Neural cell (in vitro differentiated cells): ENCODE measurements around the gene RETSAT. TPM values are rescaled to one million over a fixed set of nuclear protein-coding genes. Genes with fewer than 3 reads are reported as not detected.

Experiments used
- H2AFZ ChIP-seq: fragments of 200-600, 300-800 bp; sonication (generic), shearing (Covaris generic); 2 replicates; pipeline ENCODE4 v1.6.0; 2014; ENCODE audit warnings: low read depth, mild to moderate bottlenecking, antibody characterized with exemption, low read length, moderate library complexity
- H3F3A ChIP-seq: fragments of 200-600 bp; shearing (Covaris generic); 2 replicates; pipeline ENCODE4 v1.6.1; 2016; ENCODE audit warnings: mild to moderate bottlenecking, moderate library complexity, mixed read lengths, antibody characterized with exemption, low read length; ENCODE audit not compliant: insufficient read depth, poor library complexity, severe bottlenecking
- H3K27ac ChIP-seq: fragments of 200-600, 300-800 bp; sonication (generic), shearing (Covaris generic); 2 replicates; pipeline ENCODE4 v1.5.1; 2014; ENCODE audit warnings: mild to moderate bottlenecking, low read length, moderate library complexity
- H3K27me3 ChIP-seq: fragments of 300-800, 200-600 bp; sonication (generic), shearing (Covaris generic); 2 replicates; pipeline ENCODE4 v1.6.0; 2014; ENCODE audit warnings: mild to moderate bottlenecking, low read depth, low read length, moderate library complexity; ENCODE audit not compliant: insufficient read depth
- H3K36me3 ChIP-seq: fragments of 300-800, 200-600 bp; sonication (generic), shearing (Covaris generic); 2 replicates; pipeline ENCODE4 v1.5.1; 2014; ENCODE audit warnings: mild to moderate bottlenecking, antibody characterized with exemption, low read length, moderate library complexity; ENCODE audit not compliant: insufficient read depth
- H3K4me2 ChIP-seq: fragments of 300-800, 200-600 bp; sonication (generic), shearing (Covaris generic); 2 replicates; pipeline ENCODE4 v1.6.0; 2014; ENCODE audit warnings: mild to moderate bottlenecking, low read length
- H3K4me3 ChIP-seq: fragments of 300-800, 200-600 bp; sonication (generic), shearing (Covaris generic); 2 replicates; pipeline ENCODE4 v1.5.1; 2014; ENCODE audit warnings: mild to moderate bottlenecking, low read length, moderate library complexity
- H3K79me2 ChIP-seq: fragments of 200-600 bp; shearing (Covaris generic); replicated peaks from 2 replicates; pipeline ENCODE4 v1.6.0; 2014; ENCODE audit warnings: mild to moderate bottlenecking, low read length, moderate library complexity; ENCODE audit not compliant: insufficient read depth
- H3K9ac ChIP-seq: fragments of 300-800, 200-600 bp; sonication (generic), shearing (Covaris generic); 2 replicates; pipeline ENCODE4 v1.6.1; 2016; ENCODE audit warnings: mild to moderate bottlenecking, low read length, mixed read lengths
- H3K9me2 ChIP-seq: fragments of 200-600 bp; shearing (Covaris generic); 2 replicates; pipeline ENCODE4 v1.6.1; 2016; ENCODE audit warnings: mild to moderate bottlenecking, low read length, mixed read lengths; ENCODE audit not compliant: insufficient read depth
- H3K9me3 ChIP-seq: fragments of 200-600, 300-800 bp; sonication (generic), shearing (Covaris generic); 2 replicates; pipeline ENCODE4 v1.6.1; 2016; ENCODE audit warnings: mild to moderate bottlenecking, mixed run types, low read length, moderate library complexity, mixed read lengths
- H4K20me1 ChIP-seq: fragments of 200-600 bp; shearing (Covaris generic); 2 replicates; pipeline ENCODE4 v1.6.1; 2016; ENCODE audit warnings: mild to moderate bottlenecking, mixed run types; ENCODE audit not compliant: insufficient read depth
- EP300 ChIP-seq: fragments of 450-650 bp; conservative IDR thresholded peaks from 2 replicates; pipeline ENCODE4 v1.6.1; 2014; ENCODE audit warnings: antibody characterized with exemption, mild to moderate bottlenecking, moderate library complexity; ENCODE audit not compliant: poor library complexity, severe bottlenecking
- EZH2 ChIP-seq: fragments of 200-600, 300-800 bp; shearing (Covaris generic), sonication (generic); IDR thresholded peaks from 2 replicates; pipeline ENCODE4 v1.6.1; 2014; ENCODE audit warnings: antibody characterized with exemption, low read length, borderline replicate concordance, mild to moderate bottlenecking; ENCODE audit not compliant: insufficient read depth, poor library complexity, severe bottlenecking
- MXI1 ChIP-seq: fragments of 450-650 bp; conservative IDR thresholded peaks from 2 replicates; pipeline ENCODE4 v1.6.1; 2014; ENCODE audit warnings: antibody characterized with exemption, mild to moderate bottlenecking; ENCODE audit not compliant: poor library complexity, severe bottlenecking
- POLR2AphosphoS5 ChIP-seq: IDR thresholded peaks from 2 replicates; pipeline ENCODE4 v1.6.1; 2012
- RAD21 ChIP-seq: fragments of 450-650 bp; conservative IDR thresholded peaks from 2 replicates; pipeline ENCODE4 v1.6.1; 2014; ENCODE audit warnings: antibody characterized with exemption, mild to moderate bottlenecking, moderate library complexity
- SMC3 ChIP-seq: fragments of 450-650 bp; conservative IDR thresholded peaks from 2 replicates; pipeline ENCODE4 v1.6.1; 2014; ENCODE audit warnings: antibody characterized with exemption, mild to moderate bottlenecking, moderate library complexity; ENCODE audit not compliant: poor library complexity
- TAF1 ChIP-seq: IDR thresholded peaks from 2 replicates; pipeline ENCODE4 v1.6.1; 2012; ENCODE audit warnings: low read depth
- polyA plus RNA-seq: library from polyadenylated mRNA; depleted of rRNA; stranded (reverse); fragments of >200 nt; gene quantifications from 2 replicates; pipeline ENCODE4 v1.2.3, GENCODE V29; 2014
- TF ChIP-seq, protein P1 (sequence below): IDR thresholded peaks from 2 replicates; pipeline ENCODE4 v1.6.1; 2012; ENCODE audit warnings: borderline replicate concordance
- TF ChIP-seq, protein P2 (sequence below): fragments of 450-650 bp; IDR thresholded peaks from 2 replicates; pipeline ENCODE4 v1.5.1; 2014; ENCODE audit warnings: antibody characterized with exemption, mild to moderate bottlenecking, moderate library complexity; ENCODE audit not compliant: poor library complexity, severe bottlenecking

RETSAT gene
- polyA plus RNA-seq, 1 donor from 2014 or later = 10.9 TPM

DNA sequence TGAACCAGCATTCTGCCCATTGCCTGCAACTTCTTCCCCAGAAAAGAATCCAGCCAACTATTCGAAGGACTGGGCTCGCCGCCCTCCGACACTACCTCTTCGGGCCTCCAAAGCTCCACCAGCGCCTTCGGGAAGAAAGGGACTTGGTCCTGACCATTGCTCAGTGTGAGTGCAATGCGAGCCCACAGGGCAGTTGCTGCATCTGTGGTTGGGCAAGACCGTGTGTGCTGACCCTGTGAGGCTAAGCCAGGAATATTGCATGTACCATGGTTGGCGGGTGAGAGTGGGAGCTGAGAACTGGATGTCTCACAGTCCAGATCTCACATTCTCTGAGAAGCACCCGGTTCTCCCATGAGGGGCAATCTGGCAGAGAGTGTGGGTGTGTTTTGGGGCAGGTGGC is 16.7 kb upstream of the RETSAT start:
- Histone ChIP-seq H3K4me2 (no peak overlapping the region), H3K9me2 (no peaks in the 10 kb centered on the region), H3K27ac (no peak overlapping the region), H3K27me3 (no peaks in the 10 kb centered on the region), H2AFZ (no peak overlapping the region), H3K4me3 (no peak overlapping the region), H3K36me3 (no peaks in the 10 kb centered on the region), H3K9ac (no peak overlapping the region), H3F3A (no peaks in the 10 kb centered on the region), H3K9me3 (no peaks in the 10 kb centered on the region), H3K79me2 (no peaks in the 10 kb centered on the region), H4K20me1 (no peaks in the 10 kb centered on the region)
- TF ChIP-seq, protein P1, sequence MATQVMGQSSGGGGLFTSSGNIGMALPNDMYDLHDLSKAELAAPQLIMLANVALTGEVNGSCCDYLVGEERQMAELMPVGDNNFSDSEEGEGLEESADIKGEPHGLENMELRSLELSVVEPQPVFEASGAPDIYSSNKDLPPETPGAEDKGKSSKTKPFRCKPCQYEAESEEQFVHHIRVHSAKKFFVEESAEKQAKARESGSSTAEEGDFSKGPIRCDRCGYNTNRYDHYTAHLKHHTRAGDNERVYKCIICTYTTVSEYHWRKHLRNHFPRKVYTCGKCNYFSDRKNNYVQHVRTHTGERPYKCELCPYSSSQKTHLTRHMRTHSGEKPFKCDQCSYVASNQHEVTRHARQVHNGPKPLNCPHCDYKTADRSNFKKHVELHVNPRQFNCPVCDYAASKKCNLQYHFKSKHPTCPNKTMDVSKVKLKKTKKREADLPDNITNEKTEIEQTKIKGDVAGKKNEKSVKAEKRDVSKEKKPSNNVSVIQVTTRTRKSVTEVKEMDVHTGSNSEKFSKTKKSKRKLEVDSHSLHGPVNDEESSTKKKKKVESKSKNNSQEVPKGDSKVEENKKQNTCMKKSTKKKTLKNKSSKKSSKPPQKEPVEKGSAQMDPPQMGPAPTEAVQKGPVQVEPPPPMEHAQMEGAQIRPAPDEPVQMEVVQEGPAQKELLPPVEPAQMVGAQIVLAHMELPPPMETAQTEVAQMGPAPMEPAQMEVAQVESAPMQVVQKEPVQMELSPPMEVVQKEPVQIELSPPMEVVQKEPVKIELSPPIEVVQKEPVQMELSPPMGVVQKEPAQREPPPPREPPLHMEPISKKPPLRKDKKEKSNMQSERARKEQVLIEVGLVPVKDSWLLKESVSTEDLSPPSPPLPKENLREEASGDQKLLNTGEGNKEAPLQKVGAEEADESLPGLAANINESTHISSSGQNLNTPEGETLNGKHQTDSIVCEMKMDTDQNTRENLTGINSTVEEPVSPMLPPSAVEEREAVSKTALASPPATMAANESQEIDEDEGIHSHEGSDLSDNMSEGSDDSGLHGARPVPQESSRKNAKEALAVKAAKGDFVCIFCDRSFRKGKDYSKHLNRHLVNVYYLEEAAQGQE = no peak
- TF ChIP-seq SMC3 (no peak), MXI1 (no peak), TAF1 (no peak), POLR2AphosphoS5 (no peak), EP300 (no peak), RAD21 (no peak), EZH2 (no peak)
- TF ChIP-seq, protein P2, sequence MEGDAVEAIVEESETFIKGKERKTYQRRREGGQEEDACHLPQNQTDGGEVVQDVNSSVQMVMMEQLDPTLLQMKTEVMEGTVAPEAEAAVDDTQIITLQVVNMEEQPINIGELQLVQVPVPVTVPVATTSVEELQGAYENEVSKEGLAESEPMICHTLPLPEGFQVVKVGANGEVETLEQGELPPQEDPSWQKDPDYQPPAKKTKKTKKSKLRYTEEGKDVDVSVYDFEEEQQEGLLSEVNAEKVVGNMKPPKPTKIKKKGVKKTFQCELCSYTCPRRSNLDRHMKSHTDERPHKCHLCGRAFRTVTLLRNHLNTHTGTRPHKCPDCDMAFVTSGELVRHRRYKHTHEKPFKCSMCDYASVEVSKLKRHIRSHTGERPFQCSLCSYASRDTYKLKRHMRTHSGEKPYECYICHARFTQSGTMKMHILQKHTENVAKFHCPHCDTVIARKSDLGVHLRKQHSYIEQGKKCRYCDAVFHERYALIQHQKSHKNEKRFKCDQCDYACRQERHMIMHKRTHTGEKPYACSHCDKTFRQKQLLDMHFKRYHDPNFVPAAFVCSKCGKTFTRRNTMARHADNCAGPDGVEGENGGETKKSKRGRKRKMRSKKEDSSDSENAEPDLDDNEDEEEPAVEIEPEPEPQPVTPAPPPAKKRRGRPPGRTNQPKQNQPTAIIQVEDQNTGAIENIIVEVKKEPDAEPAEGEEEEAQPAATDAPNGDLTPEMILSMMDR = no peak

DNA sequence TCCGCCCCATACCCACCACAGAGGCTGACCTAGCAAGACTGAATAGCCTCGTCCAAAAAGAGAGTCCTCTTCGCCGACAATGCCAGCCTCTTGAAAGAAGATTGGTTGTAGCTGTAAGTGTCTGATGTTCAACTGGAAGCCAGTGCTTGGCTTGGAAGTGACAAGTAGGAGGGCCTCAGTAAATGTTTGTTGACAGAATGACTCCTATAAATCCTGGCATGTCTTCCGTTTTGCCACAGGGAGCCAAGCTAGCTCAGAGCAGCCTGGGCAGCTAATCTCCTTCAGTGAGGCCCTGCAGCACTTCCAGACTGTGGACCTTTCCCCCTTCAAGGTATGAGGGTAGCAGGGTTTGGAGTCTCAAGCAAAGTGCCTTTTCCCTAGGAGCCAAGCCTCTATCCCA is 15.2 kb upstream of the RETSAT start:
- H3K9ac ChIP-seq = no peak overlapping the region
- H3K9me2 ChIP-seq = no peaks in the 10 kb centered on the region
- no peaks in the 10 kb centered on the region for H3K79me2 ChIP-seq
- no peaks in the 10 kb centered on the region for H3K36me3 ChIP-seq
- no peaks in the 10 kb centered on the region for H4K20me1 ChIP-seq
- H3F3A ChIP-seq = no peaks in the 10 kb centered on the region
- TF ChIP-seq TAF1 = no peak
- TF ChIP-seq, protein P1 = no peak
- no peak for TF ChIP-seq MXI1
- no peak for TF ChIP-seq RAD21
- TF ChIP-seq, protein P2 = no peak
- TF ChIP-seq SMC3 = no peak
- TF ChIP-seq EZH2 = no peak
- TF ChIP-seq EP300 = no peak
- no peak for TF ChIP-seq POLR2AphosphoS5
- H3K27ac ChIP-seq = no peak overlapping the region
- no peaks in the 10 kb centered on the region for H3K27me3 ChIP-seq
- H3K4me2 ChIP-seq = no peak overlapping the region
- no peak overlapping the region for H2AFZ ChIP-seq
- no peaks in the 10 kb centered on the region for H3K9me3 ChIP-seq
- H3K4me3 ChIP-seq = no peak overlapping the region
